K562 treated with DMSO at 1 percent for 24 hours (cell line): ENCODE results near the gene FHOD3. TPM values are rescaled to one million over a fixed set of nuclear protein-coding genes. Genes with fewer than 3 reads are reported as not detected.

Experiments
- total RNA-seq: library from RNA; unstranded; fragments of 300-600 nt; gene quantifications from 2 replicates; pipeline ENCODE4 v1.2.3, GENCODE V29; 2022; ENCODE audit warnings: low read depth; ENCODE audit not compliant: insufficient read depth

The FHOD3 gene
- not detected in 2 replicates for total RNA-seq

GRCh38 chr18:36297417-36298125 lies at the start of gene FHOD3:
TSS of gene FHOD3 (plus strand) at chr18:36297713. CDS start at chr18:36297836, 123 bp downstream.

GRCh38 chr18:36828630-36829361 lies 531.3 kb downstream of the FHOD3 start, which contains the start of the genes KIAA1328 and TPGS2:
TSS of gene KIAA1328 (plus strand) at chr18:36829127. CDS start at chr18:36829139, 12 bp downstream.
TSS of gene TPGS2 (minus strand) at chr18:36829002. CDS start at chr18:36828767, 235 bp downstream.

Other genes starting within 250 kb of the FHOD3 start
- gene RPRD1A, start 230.2 kb upstream of the FHOD3 start, total RNA-seq = 32.6 and 34.0 TPM in 2 replicates
- gene SLC39A6, start 168.4 kb upstream of the FHOD3 start, total RNA-seq = 9.9 and 11.0 TPM in 2 replicates
- gene ELP2, start 167.8 kb upstream of the FHOD3 start, total RNA-seq = 34.1 and 42.4 TPM in 2 replicates
- gene MOCOS, start 110.2 kb upstream of the FHOD3 start, total RNA-seq = 7.8 and 7.9 TPM in 2 replicates